ENCODE data around the gene DIPK1B.

GRCh38 chr9:136771907-136772415 lies 59.6 kb downstream of the DIPK1B start:
- TF ChIP-seq CTCF (IDR thresholded peaks at IDR 0.05; ENCODE audit: extremely low read depth in 1 of 2, insufficient read depth in 1 of 2, low read depth in 1 of 2, low read length in 2 of 2), result no peak
- no peak for TF ChIP-seq POLR2AphosphoS5 (IDR thresholded peaks at IDR 0.05; ENCODE audit: insufficient read depth, low read depth, low read length)
- no peak for TF ChIP-seq JUN (IDR thresholded peaks at IDR 0.05; ENCODE audit: borderline replicate concordance, insufficient read depth, insufficient read length, low read depth)
- no peak for TF ChIP-seq MYC (IDR thresholded peaks at IDR 0.05; ENCODE audit: low read depth, low read length)
- no peak for TF ChIP-seq POLR2A (IDR thresholded peaks at IDR 0.05; ENCODE audit: low read depth, low read length)
- TF ChIP-seq EZH2 (IDR thresholded peaks at IDR 0.05; ENCODE audit: borderline replicate concordance, low read depth, low read length, severe bottlenecking), result no peak
- TF ChIP-seq, protein P1, sequence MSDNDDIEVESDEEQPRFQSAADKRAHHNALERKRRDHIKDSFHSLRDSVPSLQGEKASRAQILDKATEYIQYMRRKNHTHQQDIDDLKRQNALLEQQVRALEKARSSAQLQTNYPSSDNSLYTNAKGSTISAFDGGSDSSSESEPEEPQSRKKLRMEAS (IDR thresholded peaks at IDR 0.05; ENCODE audit: insufficient read depth, insufficient read length), result no peak
